Activated CD4-positive, alpha-beta T cell treated with anti-CD3 and anti-CD28 coated beads, Interleukin-2, amount 50 U/mL, for 24 hours (primary cell): ENCODE measurements around the gene ZNF662.

Experiments
- DNase-seq, 2 donors: peaks; one replicate each; pipeline ENCODE4 v3.0.0-alpha.2; 2020; ENCODE audit warnings: low read depth in 1 of 2, low spot score in 1 of 2

ZNF662 gene

DNA sequence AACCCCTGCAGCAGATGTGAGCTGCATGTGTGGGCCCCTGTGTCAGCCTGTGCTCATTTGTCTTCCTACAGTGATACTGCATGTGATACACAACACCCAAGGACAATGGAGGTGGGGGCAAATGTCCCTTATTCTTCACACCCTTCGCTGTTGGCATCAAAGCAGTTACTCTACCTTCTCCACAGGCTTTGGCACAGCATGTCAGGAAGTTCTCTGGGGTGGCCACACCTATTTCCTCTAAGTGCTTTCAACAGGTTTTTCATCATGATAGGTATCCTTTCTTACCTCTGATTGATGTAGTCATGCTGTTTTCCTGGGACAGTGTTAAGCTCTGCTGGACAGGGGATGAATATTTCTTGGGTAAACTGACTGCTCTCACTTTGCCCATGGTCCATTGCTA is 29.5 kb downstream of the ZNF662 start:
- DNase-seq, result no peak

DNA sequence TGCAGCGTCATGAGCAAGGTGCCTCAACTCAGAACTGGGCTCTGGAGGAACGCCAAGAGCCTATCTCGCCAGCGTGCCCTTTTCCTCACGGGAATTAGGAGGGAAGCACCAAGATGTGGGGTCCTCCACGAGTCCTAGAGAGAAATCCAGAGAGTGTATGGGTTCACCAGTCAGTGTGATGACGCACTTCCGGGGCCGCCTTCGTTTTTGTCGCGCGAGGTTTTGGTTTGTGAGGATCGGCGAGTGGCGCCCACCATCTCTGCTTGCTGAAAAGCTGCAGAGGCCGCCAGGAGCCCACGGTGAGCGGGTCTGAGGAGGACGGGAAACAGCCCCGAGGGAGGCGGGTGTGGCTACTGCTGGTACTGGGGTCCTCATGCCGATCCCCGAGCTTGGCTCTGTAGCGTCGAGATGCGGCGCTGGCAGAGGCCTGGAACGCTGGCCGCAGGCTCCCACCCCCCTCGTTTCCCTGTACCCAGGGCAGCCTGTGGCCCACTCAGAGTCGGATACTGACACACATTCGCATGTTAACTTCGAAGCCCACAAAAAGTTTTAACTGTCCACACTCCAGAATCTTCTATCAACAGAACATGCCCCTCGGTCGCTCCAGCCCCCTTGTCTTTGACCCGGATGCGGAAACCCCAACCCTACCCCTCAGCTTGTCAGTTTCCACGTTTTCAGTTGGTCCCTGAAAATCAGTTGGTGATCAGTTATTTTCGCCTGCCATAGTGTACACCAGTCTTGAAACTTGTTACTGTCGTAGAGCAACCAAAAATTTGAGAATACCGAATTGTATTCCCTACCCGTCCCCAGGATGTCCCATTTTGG is 30.4 kb downstream of the ZNF662 start:
- no peak for DNase-seq

GRCh38 chr3:42937334-42937733 is 31.4 kb downstream of the ZNF662 start:
- DNase-seq, result no peak

DNA sequence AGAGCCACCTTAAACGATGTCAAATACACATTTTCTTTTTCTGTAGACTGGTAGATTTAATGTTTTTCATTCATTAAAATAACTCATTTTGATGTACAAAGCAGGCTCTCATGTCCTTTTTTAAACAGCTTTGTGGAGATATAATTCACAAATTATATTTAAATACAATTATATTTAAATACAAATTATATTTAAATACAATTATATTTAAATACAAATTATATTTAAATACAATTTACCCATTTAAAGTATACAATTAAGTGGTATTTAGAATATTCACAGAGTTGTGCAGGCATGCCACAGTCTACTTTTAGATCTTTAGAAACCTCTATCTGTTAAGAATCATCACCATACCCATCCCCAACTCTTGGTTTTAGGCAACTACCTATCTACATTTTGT is 36.8 kb downstream of the ZNF662 start:
- DNase-seq, result no peak

DNA sequence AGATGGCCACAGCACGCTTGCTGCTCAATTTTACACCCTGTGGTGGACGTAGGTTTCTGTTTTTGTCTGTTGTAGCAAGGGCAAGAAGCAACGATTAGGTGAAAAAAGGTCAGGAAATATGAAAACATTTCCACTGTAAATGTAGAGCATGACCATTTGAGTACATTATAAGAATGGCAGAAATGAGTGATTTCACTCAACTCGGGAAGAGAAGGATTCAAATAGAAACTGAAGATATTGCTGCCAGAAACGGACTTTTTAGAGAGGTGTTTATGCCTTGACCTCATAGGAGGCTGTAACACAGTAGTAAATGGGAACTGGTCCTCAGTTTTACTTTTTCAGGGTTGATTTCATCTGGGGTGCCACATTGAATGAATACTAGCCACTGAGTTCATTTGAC is 40.1 kb downstream of the ZNF662 start:
- no peak for DNase-seq

DNA sequence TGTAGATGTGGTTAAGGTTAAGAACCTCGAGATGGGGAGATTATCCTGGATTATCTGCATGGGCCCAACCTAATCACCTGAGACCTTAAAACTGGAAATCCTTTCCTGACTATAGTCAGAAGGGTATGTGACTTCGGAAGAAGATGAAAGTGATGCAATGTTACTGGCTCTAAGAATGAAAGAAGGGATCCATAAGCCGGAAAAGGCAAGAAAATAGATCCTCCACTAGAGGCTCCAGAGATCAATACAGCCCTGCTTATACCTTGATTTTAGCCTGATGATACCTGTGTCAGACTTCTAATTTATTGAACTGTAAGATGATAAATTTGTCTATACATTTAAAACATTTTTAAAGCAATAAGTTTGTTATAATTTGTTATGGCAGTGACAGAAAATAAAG is 51.6 kb downstream of the ZNF662 start:
- no peak for DNase-seq

DNA sequence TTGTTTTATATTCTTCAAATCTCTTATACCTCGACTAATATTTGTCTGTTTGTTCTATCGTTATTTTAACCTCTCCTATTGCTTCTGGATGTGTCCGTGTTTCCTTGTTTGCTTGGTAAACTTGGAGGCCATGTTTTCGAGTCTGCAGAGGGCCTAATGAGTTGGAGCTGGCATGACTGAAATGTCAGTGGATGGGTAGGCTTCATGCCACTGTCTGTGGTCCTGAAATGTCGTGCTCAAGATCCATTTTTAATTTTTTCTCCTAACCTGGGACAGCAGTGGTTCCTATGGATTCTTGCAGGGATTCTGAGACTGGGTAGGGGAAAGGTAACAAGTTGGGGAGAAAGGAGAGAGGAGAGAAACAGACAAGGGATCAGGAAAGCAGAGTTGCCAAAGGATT is 54.3 kb downstream of the ZNF662 start:
- no peak for DNase-seq

GRCh38 chr3:42960786-42961185 is 54.8 kb downstream of the ZNF662 start:
- DNase-seq, result no peak

GRCh38 chr3:42961633-42962032 is 55.7 kb downstream of the ZNF662 start:
- no peak for DNase-seq

GRCh38 chr3:42963269-42963668 is 57.3 kb downstream of the ZNF662 start:
- DNase-seq, result no peak

- DNase-seq, result no peak
These were observed 58.3 kb downstream of the ZNF662 start for GRCh38 chr3:42964266-42964665.
